ENCODE results near the gene CFAP92.
"Not testable (repeated sequence)": the region's sequence is repeated elsewhere in the genome, so short reads cannot be mapped to it uniquely, and the experiment has no call there.

CFAP92 gene

GRCh38 chr3:128878556-128879124, 115.2 kb downstream of the CFAP92 start:
- TF ChIP-seq POLR2A (IDR thresholded peaks at IDR 0.05; ENCODE audit: low read depth, low read length) = no peak
- TF ChIP-seq POLR2AphosphoS5 (IDR thresholded peaks at IDR 0.05; ENCODE audit: low read depth, low read length) = no peak
- TF ChIP-seq TAF1 (IDR thresholded peaks at IDR 0.05; ENCODE audit: borderline replicate concordance, low read depth, low read length) = no peak
- FAIRE-seq (no peak), DNase-seq (ENCODE audit: insufficient read length) (no peak)

GRCh38 chr3:128878011-128878457, 115.8 kb downstream of the CFAP92 start:
- TF ChIP-seq POLR2A (IDR thresholded peaks at IDR 0.05; ENCODE audit: low read depth, low read length) (no peak), TAF1 (IDR thresholded peaks at IDR 0.05; ENCODE audit: borderline replicate concordance, low read depth, low read length) (no peak), POLR2AphosphoS5 (IDR thresholded peaks at IDR 0.05; ENCODE audit: low read depth, low read length) (no peak)
- DNase-seq (ENCODE audit: insufficient read length) (no peak), FAIRE-seq (no peak)

- DNase-seq (ENCODE audit: insufficient read length) (no peak), FAIRE-seq (no peak)
- TF ChIP-seq POLR2AphosphoS5 (IDR thresholded peaks at IDR 0.05; ENCODE audit: low read depth, low read length) (no peak), POLR2A (IDR thresholded peaks at IDR 0.05; ENCODE audit: low read depth, low read length) (no peak), TAF1 (IDR thresholded peaks at IDR 0.05; ENCODE audit: borderline replicate concordance, low read depth, low read length) (no peak)
Observed at GRCh38 chr3:128875556-128876120, 118.2 kb downstream of the CFAP92 start.

GRCh38 chr3:128874481-128875180, 119.2 kb downstream of the CFAP92 start:
- FAIRE-seq = no peak
- no peak for TF ChIP-seq TAF1 (IDR thresholded peaks at IDR 0.05; ENCODE audit: borderline replicate concordance, low read depth, low read length)
- TF ChIP-seq POLR2AphosphoS5 (IDR thresholded peaks at IDR 0.05; ENCODE audit: low read depth, low read length) = no peak
- TF ChIP-seq POLR2A (IDR thresholded peaks at IDR 0.05; ENCODE audit: low read depth, low read length) = no peak

GRCh38 chr3:128873244-128874022, 120.4 kb downstream of the CFAP92 start:
- no peak for DNase-seq (ENCODE audit: insufficient read length)
- TF ChIP-seq POLR2AphosphoS5 (IDR thresholded peaks at IDR 0.05; ENCODE audit: low read depth, low read length) (no peak), POLR2A (IDR thresholded peaks at IDR 0.05; ENCODE audit: low read depth, low read length) (no peak), TAF1 (IDR thresholded peaks at IDR 0.05; ENCODE audit: borderline replicate concordance, low read depth, low read length) (no peak)
- FAIRE-seq = no peak

More at GRCh38 chr3:128874481-128875180, 119.2 kb downstream of the CFAP92 start:
- no peak for DNase-seq (ENCODE audit: insufficient read length)

GRCh38 chr3:128872744-128873143, 121.1 kb downstream of the CFAP92 start:
- TF ChIP-seq POLR2AphosphoS5 (IDR thresholded peaks at IDR 0.05; ENCODE audit: low read depth, low read length) (no peak), TAF1 (IDR thresholded peaks at IDR 0.05; ENCODE audit: borderline replicate concordance, low read depth, low read length) (no peak)
- DNase-seq (ENCODE audit: insufficient read length) = no peak
- FAIRE-seq = no peak

GRCh38 chr3:128872282-128872681, 121.6 kb downstream of the CFAP92 start:
- FAIRE-seq = no peak
- DNase-seq (ENCODE audit: insufficient read length) = no peak
- TF ChIP-seq TAF1 (IDR thresholded peaks at IDR 0.05; ENCODE audit: borderline replicate concordance, low read depth, low read length) (no peak), POLR2AphosphoS5 (IDR thresholded peaks at IDR 0.05; ENCODE audit: low read depth, low read length) (no peak), POLR2A (IDR thresholded peaks at IDR 0.05; ENCODE audit: low read depth, low read length) (no peak)

- FAIRE-seq = no peak
- no peak for DNase-seq (ENCODE audit: insufficient read length)
- TF ChIP-seq POLR2AphosphoS5 (IDR thresholded peaks at IDR 0.05; ENCODE audit: low read depth, low read length) (no peak), POLR2A (IDR thresholded peaks at IDR 0.05; ENCODE audit: low read depth, low read length) (no peak), TAF1 (IDR thresholded peaks at IDR 0.05; ENCODE audit: borderline replicate concordance, low read depth, low read length) (no peak)
Observed at GRCh38 chr3:128870347-128870746, 123.5 kb downstream of the CFAP92 start.

GRCh38 chr3:128867200-128868125, 126.4 kb downstream of the CFAP92 start:
- no peak for DNase-seq (ENCODE audit: insufficient read length)
- TF ChIP-seq POLR2AphosphoS5 (IDR thresholded peaks at IDR 0.05; ENCODE audit: low read depth, low read length) (no peak), POLR2A (IDR thresholded peaks at IDR 0.05; ENCODE audit: low read depth, low read length) (no peak), TAF1 (IDR thresholded peaks at IDR 0.05; ENCODE audit: borderline replicate concordance, low read depth, low read length) (no peak)
- no peak for FAIRE-seq

GRCh38 chr3:128864849-128865804, 128.7 kb downstream of the CFAP92 start:
- peak; percentile 33 for FAIRE-seq
- DNase-seq (ENCODE audit: insufficient read length) = not testable (repeated sequence)

All from GM12892 (cell line).